K562 (cell line): ENCODE data around the gene NALCN. TPM values are rescaled to one million over a fixed set of nuclear protein-coding genes. Genes with fewer than 3 reads are reported as not detected.

Experiments
- ATAC-seq: fragments of 200-7000 bp; cut with Tn5 transposase; 3 replicates; pipeline ENCODE4 v1.9.1; 2020; ENCODE audit warnings: moderate library complexity
- BruUV-seq: library from RNA; stranded (reverse); fragments of 400-500 nt; replicated peaks from 2 replicates; lab custom pipeline; 2021; lab: Mats Ljungman, UMichigan
- CTCF ChIA-PET: fragments of 300-600 bp; formaldehyde crosslinking; extraction: SDS; loops from one replicate; lab custom pipeline; 2021; ENCODE audit warnings: low intra/inter-chr PET ratio; lab: Yijun Ruan, JAX
- POLR2A ChIA-PET: fragments of 300-600, 350-650 bp; sonication (Branson Sonifier 250); formaldehyde crosslinking; extraction: SDS; loops from one replicate; lab custom pipeline; 2021; ENCODE audit warnings: antibody characterized with exemption, inconsistent platforms; lab: Yijun Ruan, JAX
- DNase-seq, 4 experiments: peaks; one replicate each; pipeline versions ENCODE4 v3.0.0 to v3.0.0-alpha.2; 2011 to 2018; ENCODE audit warnings: low spot score in 3 of 4, mixed read lengths in 3 of 4; ENCODE audit errors: extremely low read depth in 1 of 4
- FAIRE-seq: peaks from 2 replicates; lab custom pipeline; 2011; peaks lifted over from hg19 to GRCh38; lab: Jason Lieb, UNC
- H2AFZ ChIP-seq: 2 replicates; pipeline ENCODE4 v1.6.0; 2011; ENCODE audit warnings: low read depth, low read length, control low read depth, inconsistent platforms
- H3K27ac ChIP-seq: fragments of 200-600 bp; 3 replicates; pipeline ENCODE4 v1.8.0; 2011; ENCODE audit warnings: low read depth, mild to moderate bottlenecking, control low read depth, inconsistent platforms, low read length, moderate library complexity, mixed read lengths; ENCODE audit errors: extremely low read depth
- H3K27me3 ChIP-seq, 2 experiments: fragments of 300-600 bp in 1 of 2; 2 replicates in 1 of 2; 3 replicates in 1 of 2; pipeline versions ENCODE4 v1.6.0 to v1.8.0; 2011; ENCODE audit warnings: inconsistent platforms in 2 of 2, low read length in 2 of 2, mild to moderate bottlenecking in 1 of 2, mixed read lengths in 1 of 2, moderate library complexity in 1 of 2; ENCODE audit not compliant: control insufficient read depth in 2 of 2, insufficient read depth in 2 of 2
- H3K36me3 ChIP-seq: fragments of 300-600 bp; 3 replicates; pipeline ENCODE4 v1.8.0; 2011; ENCODE audit warnings: mild to moderate bottlenecking, low read length, inconsistent platforms; ENCODE audit not compliant: control insufficient read depth, insufficient read depth
- H3K4me1 ChIP-seq, 2 experiments: fragments of 200-600 bp in 1 of 2; replicated peaks in 1 of 2; 2 replicates in 1 of 2; 3 replicates in 1 of 2; pipeline versions ENCODE4 v1.5.1 to v1.8.0; 2011; ENCODE audit warnings: inconsistent platforms in 2 of 2, low read length in 2 of 2, mild to moderate bottlenecking in 1 of 2, mixed read lengths in 1 of 2, moderate library complexity in 1 of 2; ENCODE audit not compliant: control insufficient read depth in 2 of 2, insufficient read depth in 2 of 2
- H3K4me2 ChIP-seq: 2 replicates; pipeline ENCODE4 v1.6.1; 2011; ENCODE audit warnings: low read length, control low read depth, inconsistent platforms, mixed read lengths; ENCODE audit not compliant: insufficient read depth
- H3K4me3 ChIP-seq: fragments of 200-600 bp; sonication (generic), shearing (Covaris generic); 2 replicates; pipeline ENCODE4 v1.5.1; 2016; ENCODE audit warnings: control low read depth, inconsistent platforms
- H3K79me2 ChIP-seq: fragments of 200-600 bp; 3 replicates; pipeline ENCODE4 v1.8.0; 2011; ENCODE audit warnings: low read length, inconsistent platforms; ENCODE audit not compliant: control insufficient read depth, insufficient read depth
- H3K9ac ChIP-seq, 2 experiments: 2 replicates each; pipeline versions ENCODE4 v1.6.0 to v1.6.1; 2011; ENCODE audit warnings: low read depth in 2 of 2, low read length in 2 of 2, control low read depth in 1 of 2, inconsistent platforms in 1 of 2, mild to moderate bottlenecking in 1 of 2, mixed read lengths in 1 of 2; ENCODE audit not compliant: insufficient read depth in 1 of 2
- H3K9me1 ChIP-seq: one replicate; pipeline ENCODE4 v1.6.0; 2011; ENCODE audit warnings: inconsistent platforms, mild to moderate bottlenecking, low read length, moderate library complexity; ENCODE audit not compliant: control insufficient read depth, insufficient read depth
- H3K9me3 ChIP-seq: replicated peaks from 2 replicates; pipeline ENCODE4 v1.5.1; 2011; ENCODE audit warnings: low read depth, low read length, inconsistent platforms; ENCODE audit not compliant: control insufficient read depth, insufficient read depth
- H4K20me1 ChIP-seq: replicated peaks from 2 replicates; pipeline ENCODE4 v1.6.1; 2011; ENCODE audit warnings: low read length, inconsistent platforms, mixed read lengths; ENCODE audit not compliant: control insufficient read depth, insufficient read depth
- ETV1 ChIP-seq: fragments of 450-650 bp; conservative IDR thresholded peaks from 2 replicates; pipeline ENCODE4 v1.6.1; 2016; ENCODE audit warnings: missing genetic modification characterization, control low read depth, low read depth, missing compliant biosample characterization
- PHB ChIP-seq: fragments of 250-450 bp; sonication (Bioruptor Pico); IDR thresholded peaks from 2 replicates; pipeline ENCODE4 v1.5.0; 2021
- SFPQ ChIP-seq: fragments of 200-400 bp; formaldehyde crosslinking; IDR thresholded peaks from 2 replicates; pipeline ENCODE4 v1.6.1; 2017; ENCODE audit warnings: mild to moderate bottlenecking, low read depth, low read length, moderate library complexity
- SMARCC2 ChIP-seq: fragments of 450-650 bp; IDR thresholded peaks from 2 replicates; pipeline ENCODE4 v1.6.1; 2017; ENCODE audit warnings: antibody characterized with exemption, moderate library complexity, mild to moderate bottlenecking, low read depth
- SP1 ChIP-seq: sonication (generic); formaldehyde crosslinking; IDR thresholded peaks from 2 replicates; pipeline ENCODE4 v1.8.1; 2022; ENCODE audit warnings: mild to moderate bottlenecking, missing genetic modification reagents
- SUPT5H ChIP-seq: fragments of 450-650 bp; IDR thresholded peaks from 2 replicates; pipeline ENCODE4 v1.6.1; 2016
- YY1 ChIP-seq, 3 experiments: IDR thresholded peaks; 2 replicates each; pipeline ENCODE4 v1.6.1; 2011; ENCODE audit warnings: low read length in 2 of 3, mild to moderate bottlenecking in 2 of 3, moderate library complexity in 2 of 3, borderline replicate concordance in 1 of 3, control low read depth in 1 of 3, low read depth in 1 of 3; ENCODE audit not compliant: insufficient read depth in 3 of 3, insufficient replicate concordance in 2 of 3, control insufficient read depth in 1 of 3, insufficient read length in 1 of 3; ENCODE audit errors: extremely low read depth in 1 of 3
- ZNF143 ChIP-seq: sonication (generic); formaldehyde crosslinking; IDR thresholded peaks from 2 replicates; pipeline ENCODE4 v1.9.0; 2022; ENCODE audit warnings: mild to moderate bottlenecking, missing genetic modification reagents
- ZNF165 ChIP-seq: fragments of 250-450 bp; sonication (Bioruptor Pico); IDR thresholded peaks from 2 replicates; pipeline ENCODE4 v1.4.0; 2020; ENCODE audit warnings: borderline replicate concordance
- ZNF217 ChIP-seq: sonication (generic); formaldehyde crosslinking; IDR thresholded peaks from 2 replicates; pipeline ENCODE4 v1.8.0; 2022; ENCODE audit warnings: mild to moderate bottlenecking, missing genetic modification reagents
- in situ Hi-C: fragments of 300-500 bp; cut with MboI; formaldehyde crosslinking; loops from 4 replicates; pipeline ENCODE4 v1.15.0; 2018; ENCODE audit warnings: inconsistent platforms, mixed read lengths
- intact Hi-C: fragments of 100-400 bp; cut with micrococcal nuclease; formaldehyde crosslinking; loops from 2 replicates; pipeline ENCODE4 v1.14.2; 2022
- polyA plus RNA-seq, 8 experiments: library from polyadenylated mRNA; depleted of rRNA in 4 of 8; stranded (reverse) in 5 of 8; unstranded in 3 of 8; fragments of >200 nt; fragmentation: Nextera tagmentation in 2 of 8; fragmentation: Illumina TruSeq in 1 of 8; extraction: Ambion mirVana in 2 of 8; extraction: Trizol in 1 of 8; gene quantifications; 2 replicates each; pipeline versions ENCODE4 v1.2.1 to v1.2.3, GENCODE V29; 2011 to 2014; ENCODE audit warnings: inconsistent platforms in 1 of 8, missing spikeins in 1 of 8
- total RNA-seq, 7 experiments: library from RNA; depleted of rRNA in 6 of 7; stranded (reverse); fragments of >200 nt in 6 of 7; fragmentation: Illumina TruSeq in 2 of 7; extraction: Trizol in 2 of 7; gene quantifications; 2 replicates each; pipeline versions ENCODE4 v1.2.1 to v1.2.3, GENCODE V29; 2011 to 2021; ENCODE audit warnings: low replicate concordance in 1 of 7

Gene NALCN
- total and polyA plus RNA-seq, 9 of the 15 experiments (the other 6 are each of a cell fraction or from before 2014, with no cell fraction given): not detected

GRCh38 chr13:101238555-101238954 lies 177.8 kb downstream of the NALCN start:
- H2AFZ ChIP-seq: no peak overlapping the region
- FAIRE-seq (no peak), ATAC-seq (no peak), DNase-seq (no peak)
- no peaks in the 10 kb centered on the region for H3K27me3 ChIP-seq
- no peaks in the 10 kb centered on the region for H4K20me1 ChIP-seq
- no peaks in the 10 kb centered on the region for H3K36me3 ChIP-seq
- H3K4me3 ChIP-seq: no peak overlapping the region
- in situ Hi-C loops (no loop called here), intact Hi-C loops (no loop called here)
- H3K27ac ChIP-seq: no peak overlapping the region
- POLR2A ChIA-PET: no interaction called here
- TF ChIP-seq PHB (CRISPR knock-in tag) (no peak), ZNF217 (no peak), SP1 (no peak), ZNF143 (CRISPR knock-in tag) (no peak), YY1 (IDR thresholded peaks at IDR 0.05; ENCODE audit: borderline replicate concordance in 1 of 3, control insufficient read depth in 1 of 3, extremely low read depth in 1 of 3, insufficient read depth in 3 of 3, insufficient read length in 1 of 3, insufficient replicate concordance in 2 of 3, low read depth in 1 of 3, low read length in 2 of 3) (no peak), ETV1 (tag) (no peak), SUPT5H (no peak), SFPQ (no peak), SMARCC2 (no peak), ZNF165 (no peak)
- no peaks in the 10 kb centered on the region for H3K9me1 ChIP-seq
- no peak overlapping the region for H3K9ac ChIP-seq
- BruUV-seq: no TSS peak
- CTCF ChIA-PET: no interaction called here
- H3K9me3 ChIP-seq: no peaks in the 10 kb centered on the region
- no peaks in the 10 kb centered on the region for H3K79me2 ChIP-seq
- no peak overlapping the region for H3K4me2 ChIP-seq
- H3K4me1 ChIP-seq: no peaks in the 10 kb centered on the region
